22Rv1 (cell line): Measurements from ENCODE around the gene FER.
A peak's percentile ranks its signal among the peaks of the same experiment; 100 is the strongest.

Source experiments
- H3K27ac ChIP-seq: fragments of 450-650 bp; 2 replicates; pipeline ENCODE4 v1.5.1; 2017
- ZFX ChIP-seq: fragments of 450-650 bp; IDR thresholded peaks from 2 replicates; pipeline ENCODE4 v1.6.1; 2017; ENCODE audit warnings: antibody characterized with exemption, borderline replicate concordance
- TF ChIP-seq, protein P1 (sequence below): fragments of 450-650 bp; IDR thresholded peaks from 2 replicates; pipeline ENCODE4 v1.5.1; 2017; ENCODE audit warnings: mild to moderate bottlenecking

FER gene

DNA sequence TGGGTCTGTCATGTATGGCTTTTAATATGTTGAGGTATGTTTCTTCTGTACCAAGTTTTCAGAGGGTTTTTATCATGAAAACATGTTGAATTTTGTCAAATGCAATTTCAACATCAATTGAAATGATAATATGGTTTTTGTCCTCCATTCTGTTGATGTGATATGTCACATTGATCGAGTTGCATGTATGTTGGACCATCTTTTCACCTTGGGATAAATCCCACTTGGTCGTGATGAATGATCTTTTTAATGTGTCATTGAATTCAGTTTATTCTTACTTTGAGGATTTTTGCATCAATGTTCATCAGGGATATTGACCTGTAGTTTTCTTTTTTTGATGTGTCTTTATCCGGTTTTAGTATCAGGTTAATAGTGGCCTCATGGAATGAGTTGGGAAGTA, 373.5 kb downstream of the FER start:
- TF ChIP-seq, protein P1, sequence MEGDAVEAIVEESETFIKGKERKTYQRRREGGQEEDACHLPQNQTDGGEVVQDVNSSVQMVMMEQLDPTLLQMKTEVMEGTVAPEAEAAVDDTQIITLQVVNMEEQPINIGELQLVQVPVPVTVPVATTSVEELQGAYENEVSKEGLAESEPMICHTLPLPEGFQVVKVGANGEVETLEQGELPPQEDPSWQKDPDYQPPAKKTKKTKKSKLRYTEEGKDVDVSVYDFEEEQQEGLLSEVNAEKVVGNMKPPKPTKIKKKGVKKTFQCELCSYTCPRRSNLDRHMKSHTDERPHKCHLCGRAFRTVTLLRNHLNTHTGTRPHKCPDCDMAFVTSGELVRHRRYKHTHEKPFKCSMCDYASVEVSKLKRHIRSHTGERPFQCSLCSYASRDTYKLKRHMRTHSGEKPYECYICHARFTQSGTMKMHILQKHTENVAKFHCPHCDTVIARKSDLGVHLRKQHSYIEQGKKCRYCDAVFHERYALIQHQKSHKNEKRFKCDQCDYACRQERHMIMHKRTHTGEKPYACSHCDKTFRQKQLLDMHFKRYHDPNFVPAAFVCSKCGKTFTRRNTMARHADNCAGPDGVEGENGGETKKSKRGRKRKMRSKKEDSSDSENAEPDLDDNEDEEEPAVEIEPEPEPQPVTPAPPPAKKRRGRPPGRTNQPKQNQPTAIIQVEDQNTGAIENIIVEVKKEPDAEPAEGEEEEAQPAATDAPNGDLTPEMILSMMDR = no peak
- no peak for TF ChIP-seq ZFX
- H3K27ac ChIP-seq = no peak overlapping the region

- no peak overlapping the region for H3K27ac ChIP-seq
- no peak for TF ChIP-seq ZFX
- TF ChIP-seq, protein P1 = no peak
Observed at GRCh38 chr5:109125755-109126429, 378.2 kb downstream of the FER start.

DNA sequence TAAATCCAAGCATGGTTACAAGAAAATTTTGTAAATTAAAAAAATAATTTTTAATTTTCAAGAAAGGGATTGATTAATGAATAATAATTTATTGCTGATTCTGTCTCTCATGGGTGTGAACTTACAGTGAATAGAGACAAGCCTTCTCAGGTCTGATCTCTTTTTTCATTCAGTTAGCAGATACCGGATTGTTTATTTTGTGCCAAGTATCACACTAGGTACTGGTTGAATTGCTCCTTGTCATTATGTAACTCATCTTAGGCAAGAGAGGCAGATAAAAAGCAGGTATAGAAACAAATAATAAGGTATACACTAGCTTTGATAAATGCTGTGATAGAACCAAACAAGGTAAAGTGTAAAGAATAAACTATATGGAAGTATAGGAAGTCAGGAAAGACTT, 378.8 kb downstream of the FER start:
- TF ChIP-seq, protein P1 = no peak
- TF ChIP-seq ZFX = no peak
- H3K27ac ChIP-seq = no peak overlapping the region

DNA sequence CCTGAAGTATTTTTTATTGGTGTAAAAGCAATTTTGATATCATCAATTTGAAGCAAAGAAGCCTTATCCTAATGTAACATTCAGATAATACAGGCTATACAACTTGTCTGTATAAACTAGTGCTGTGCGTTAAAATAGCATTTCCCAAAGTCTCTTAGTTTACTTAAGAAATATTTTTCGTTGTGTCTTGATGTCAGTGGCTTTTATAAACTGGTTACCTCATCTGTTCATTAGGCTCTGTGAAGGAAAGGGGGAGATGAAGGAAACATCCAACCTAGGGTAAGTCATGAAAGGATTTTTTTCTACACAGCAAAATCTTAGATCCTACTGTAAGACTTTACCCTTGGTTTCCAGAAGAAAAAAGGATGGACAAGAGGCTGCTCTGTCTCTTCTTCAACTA, 389.2 kb downstream of the FER start:
- H3K27ac ChIP-seq = no peak overlapping the region
- TF ChIP-seq, protein P1 = no peak
- TF ChIP-seq ZFX = no peak

DNA sequence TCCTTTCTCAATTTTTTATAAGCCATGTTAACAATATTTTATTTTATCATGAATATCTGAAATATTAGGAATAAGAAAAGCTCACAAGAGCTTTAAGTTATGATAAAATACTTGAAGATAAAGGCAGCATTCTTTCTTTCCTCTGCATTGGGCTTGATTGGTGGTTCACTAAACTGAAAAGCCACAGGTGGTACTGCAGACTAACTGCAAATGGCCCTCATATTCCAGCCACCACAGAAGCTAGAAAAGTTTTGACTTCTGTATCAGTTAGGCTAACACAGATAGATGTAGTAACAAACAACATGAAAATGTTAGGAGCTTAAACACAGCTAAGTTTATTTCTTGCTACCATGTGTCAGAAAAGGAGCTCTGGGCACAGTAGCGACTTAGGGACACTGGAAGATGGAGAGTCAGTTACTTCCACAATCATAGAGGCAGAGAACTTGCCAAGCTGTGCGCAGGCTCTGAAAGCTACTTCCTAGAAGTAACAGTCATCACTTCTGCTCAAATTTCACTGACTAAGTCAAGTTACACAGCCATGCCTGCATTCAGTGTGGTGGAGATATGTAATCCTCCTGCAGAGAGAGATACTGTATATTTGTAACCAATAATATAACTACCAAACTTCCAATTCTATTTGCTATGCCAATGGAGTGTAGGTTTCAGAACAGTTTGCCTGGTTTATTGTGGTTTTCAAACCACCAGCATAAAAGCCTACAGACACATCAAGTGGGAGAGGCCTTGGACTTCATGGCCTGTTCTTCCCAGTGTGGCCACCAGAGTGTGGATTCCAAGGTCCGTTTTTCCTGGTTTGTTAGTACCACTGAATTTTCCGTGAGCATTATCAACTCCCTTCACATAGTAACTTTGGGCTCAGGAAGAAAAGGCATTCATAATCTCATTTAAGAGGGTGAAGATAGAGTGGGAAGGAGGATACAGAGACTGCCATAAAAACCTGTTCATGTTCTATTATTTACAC, 393.8 kb downstream of the FER start:
- H3K27ac ChIP-seq = no peak overlapping the region
- no peak for TF ChIP-seq ZFX
- TF ChIP-seq, protein P1 = 0 out of 2 replicates have a peak, but pooled peaks have one; percentile 15

DNA sequence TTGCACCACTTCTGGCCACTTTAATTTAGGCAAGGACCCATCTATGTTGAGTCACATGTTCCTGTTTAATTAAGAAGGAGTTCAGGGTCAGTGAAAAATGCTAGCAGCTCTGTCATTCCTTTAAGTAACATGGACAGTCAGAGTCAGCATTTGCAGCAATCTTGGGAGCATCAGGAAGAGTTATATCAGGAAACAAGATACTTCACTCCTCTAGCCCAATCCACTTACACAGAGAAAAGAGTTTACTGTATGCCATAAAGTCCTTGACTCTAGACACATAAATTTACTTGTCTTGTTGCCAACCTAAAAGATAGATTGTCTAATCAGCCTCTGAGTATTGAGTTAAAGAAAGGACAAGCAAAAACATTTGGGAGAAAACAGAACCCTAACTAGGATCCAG, 395.3 kb downstream of the FER start:
- TF ChIP-seq, protein P1 = no peak

DNA sequence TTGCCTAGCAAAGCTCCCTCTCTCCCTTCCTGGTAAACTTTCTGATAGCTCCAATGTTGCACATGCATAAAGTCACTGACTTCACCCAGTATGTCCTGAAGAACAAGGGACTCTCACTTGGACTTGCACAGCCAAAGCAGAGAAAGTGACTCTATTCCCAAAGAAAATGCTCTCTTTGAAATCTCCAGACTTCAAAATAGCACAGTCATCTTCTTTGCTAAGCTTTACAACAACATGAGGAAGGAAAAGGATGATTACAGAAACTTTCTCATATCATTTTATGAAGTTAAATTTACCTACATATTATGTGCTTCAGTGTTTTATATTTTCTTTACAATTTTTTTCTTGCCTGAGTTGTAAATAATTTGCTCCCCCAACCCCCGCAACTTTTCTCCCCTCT, 397.4 kb downstream of the FER start:
- TF ChIP-seq, protein P1 = no peak
- TF ChIP-seq ZFX = no peak

More for the DNA sequence above, 395.3 kb downstream of the FER start:
- no peak overlapping the region for H3K27ac ChIP-seq

More for the DNA sequence above, 397.4 kb downstream of the FER start:
- no peak overlapping the region for H3K27ac ChIP-seq
